DMS53 (cell line): Measurements from ENCODE around the gene GRIN3A.

Source experiments
- DNase-seq: peaks from one replicate; lab custom pipeline; 2025; lab: John Stamatoyannopoulos, UW

The GRIN3A gene

DNA sequence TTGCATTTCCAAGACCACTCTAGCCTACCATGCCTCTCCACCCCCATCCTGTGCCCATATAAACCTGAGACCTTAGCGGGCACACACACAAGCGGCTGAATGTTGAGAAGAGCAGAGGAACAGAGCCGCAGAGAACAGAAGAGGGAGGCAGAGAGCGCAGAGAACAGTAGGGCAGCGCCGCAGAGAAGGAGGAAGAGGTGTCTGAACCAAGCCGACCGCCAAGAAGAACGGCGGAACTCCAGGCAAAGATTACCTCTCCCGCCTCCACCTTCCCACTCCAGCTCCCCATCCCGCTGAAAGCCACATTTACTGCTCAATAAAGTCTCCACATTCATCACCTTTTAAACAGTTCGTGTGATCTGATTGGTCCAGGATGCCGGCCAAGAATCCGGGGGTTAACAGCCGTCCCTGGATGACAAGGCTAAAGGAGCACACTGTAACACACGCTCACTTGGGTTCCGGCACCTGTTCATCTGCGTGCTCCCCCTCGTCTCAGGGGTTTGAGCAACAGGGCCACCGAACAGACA is 33.2 kb downstream of the GRIN3A start:
- peak; percentile 82 for DNase-seq

GRCh38 chr9:101702257-101702656 is 36.2 kb downstream of the GRIN3A start:
- peak; percentile 16 for DNase-seq

- DNase-seq: no peak
Observed at GRCh38 chr9:101693546-101694336, 44.7 kb downstream of the GRIN3A start.

DNA sequence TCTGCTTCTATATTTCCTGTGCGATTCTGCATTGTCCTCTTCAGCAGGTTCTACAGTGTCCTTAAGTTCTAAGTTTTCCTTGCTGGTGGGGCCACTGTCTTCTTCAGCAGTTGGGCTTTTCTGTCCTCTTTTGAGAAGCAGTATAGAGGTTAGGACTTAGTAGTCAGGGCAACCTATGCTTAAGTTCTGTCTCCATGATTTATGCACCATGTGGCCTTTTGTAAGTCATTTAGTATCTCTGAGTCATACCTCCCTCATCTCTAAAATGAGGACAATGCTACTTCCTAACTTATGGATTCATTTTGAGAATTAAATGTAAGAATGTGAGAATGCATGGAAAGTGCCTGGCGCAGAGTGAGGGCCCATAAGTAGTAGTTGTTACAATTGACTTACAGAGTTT is 46.8 kb downstream of the GRIN3A start:
- no peak for DNase-seq

DNA sequence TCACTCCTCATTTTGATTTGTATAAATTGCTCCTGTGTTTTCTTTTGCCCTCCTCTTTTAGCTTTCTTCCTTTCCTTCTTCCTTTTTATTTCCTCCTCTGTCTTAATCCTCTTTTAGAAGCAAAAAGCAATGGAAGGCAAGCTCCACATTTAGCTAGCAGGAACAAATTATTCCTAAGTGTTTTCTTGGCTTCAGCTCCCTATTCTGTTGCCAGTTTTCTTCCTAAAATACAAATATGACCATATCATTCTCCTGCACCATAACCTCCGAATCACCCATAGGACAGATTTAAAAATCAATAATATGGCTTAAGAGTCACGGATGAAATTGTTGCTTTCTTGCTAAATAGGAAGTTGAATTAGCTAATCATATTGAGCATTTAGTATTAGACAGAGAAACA is 49.4 kb downstream of the GRIN3A start:
- DNase-seq: no peak

DNA sequence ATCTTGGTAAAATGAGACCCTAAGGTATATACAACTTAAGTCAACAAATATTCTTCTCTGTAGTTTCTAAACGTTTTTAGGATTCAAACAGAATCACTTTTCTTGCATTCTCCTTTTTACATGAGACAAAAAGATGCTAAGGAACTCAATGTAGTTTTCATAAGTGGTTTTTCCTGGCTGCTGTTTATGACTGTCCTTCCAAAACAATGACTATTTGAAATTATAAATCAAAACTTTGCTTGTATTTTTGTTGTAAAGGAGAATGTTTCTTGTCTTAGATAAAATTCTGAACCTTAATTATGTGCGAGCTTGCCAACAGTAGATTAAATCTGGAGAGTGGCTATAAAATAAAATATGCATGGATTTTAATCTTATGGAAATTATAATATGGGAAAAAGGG is 53.8 kb downstream of the GRIN3A start:
- no peak for DNase-seq

DNA sequence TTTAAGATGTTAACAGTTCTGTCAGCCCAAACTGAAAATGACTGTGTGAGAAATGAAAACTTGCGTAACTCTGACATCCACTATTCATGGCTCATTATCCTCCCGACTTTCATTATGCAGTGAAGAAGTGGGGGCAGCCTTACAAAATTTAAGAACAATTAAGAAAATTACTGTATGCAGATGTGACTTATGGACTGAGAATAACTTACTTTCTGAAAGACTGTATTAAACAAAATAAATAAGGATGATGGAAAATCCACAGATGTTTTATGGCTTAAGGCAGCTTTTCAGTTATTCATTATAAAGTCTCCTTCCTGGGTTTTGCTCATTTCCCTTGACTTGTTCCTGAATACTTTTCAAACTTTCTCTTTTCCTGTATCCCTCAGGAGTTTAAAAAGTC is 55.2 kb downstream of the GRIN3A start:
- no peak for DNase-seq

- DNase-seq: no peak
Observed at GRCh38 chr9:101677861-101678260, 60.6 kb downstream of the GRIN3A start.

GRCh38 chr9:101675341-101675740 is 63.1 kb downstream of the GRIN3A start:
- DNase-seq: no peak

GRCh38 chr9:101674165-101674564 is 64.3 kb downstream of the GRIN3A start:
- DNase-seq: no peak

- DNase-seq: no peak
Observed at GRCh38 chr9:101673642-101674041, 64.8 kb downstream of the GRIN3A start.

GRCh38 chr9:101671567-101671966 is 66.9 kb downstream of the GRIN3A start:
- no peak for DNase-seq

GRCh38 chr9:101668421-101668820 is 70.0 kb downstream of the GRIN3A start:
- DNase-seq: no peak

DNA sequence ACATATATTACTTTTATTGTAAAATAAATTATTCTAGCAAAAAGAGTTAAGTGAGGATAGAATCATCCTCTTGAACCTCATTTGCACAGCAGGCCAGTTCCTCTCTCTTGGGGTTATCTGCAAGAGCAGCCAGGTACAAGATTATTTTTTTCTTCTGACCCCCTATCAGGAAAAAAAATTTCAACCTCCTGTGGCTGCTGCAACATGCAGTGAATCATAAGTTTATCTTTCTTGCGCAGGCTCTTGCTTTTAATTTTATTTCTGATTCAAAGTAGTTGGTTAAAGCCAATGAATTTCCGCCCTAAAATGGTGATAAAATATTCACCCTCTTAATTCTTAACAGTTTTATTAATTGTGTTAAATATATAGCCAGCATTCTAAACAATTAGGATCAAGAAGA is 74.0 kb downstream of the GRIN3A start:
- DNase-seq: no peak

DNA sequence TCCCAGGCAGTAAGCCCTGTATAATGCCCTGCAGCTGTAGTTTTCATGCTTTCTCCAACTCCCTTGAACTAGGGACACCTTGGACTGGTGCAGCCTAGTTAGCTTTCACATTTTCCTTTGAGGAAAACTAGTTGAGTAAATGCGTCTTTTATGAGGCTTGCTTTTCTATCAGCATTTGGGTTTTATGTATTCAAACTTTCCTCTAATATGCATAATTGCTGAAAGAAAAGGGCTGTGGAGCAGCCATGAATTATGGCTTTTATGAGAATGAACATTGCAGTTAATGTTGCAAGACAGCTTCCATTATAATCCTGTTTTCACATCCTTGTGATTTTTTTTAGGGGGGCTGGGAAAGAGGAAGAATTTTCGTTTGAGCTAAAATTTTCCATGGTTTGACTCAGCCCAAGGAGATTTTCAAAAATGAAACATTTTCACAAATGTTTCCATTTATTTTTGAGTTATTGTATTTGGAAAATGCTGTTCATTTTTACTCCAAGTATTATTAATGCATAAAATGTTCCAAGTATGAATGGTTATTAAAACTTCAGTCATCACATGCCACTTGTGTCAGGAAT is 85.8 kb downstream of the GRIN3A start:
- no peak for DNase-seq

- peak; percentile 6 for DNase-seq
Observed at GRCh38 chr9:101650142-101650541, 88.3 kb downstream of the GRIN3A start.

- DNase-seq: no peak
Observed at GRCh38 chr9:101648493-101648892, 90.0 kb downstream of the GRIN3A start.

GRCh38 chr9:101639785-101640665 is 98.4 kb downstream of the GRIN3A start:
- DNase-seq: peak; percentile 53

- DNase-seq: no peak
Observed at GRCh38 chr9:101639311-101639710, 99.1 kb downstream of the GRIN3A start.

- peak; percentile 30 for DNase-seq
Observed at GRCh38 chr9:101636247-101636646, 102.2 kb downstream of the GRIN3A start.

DNA sequence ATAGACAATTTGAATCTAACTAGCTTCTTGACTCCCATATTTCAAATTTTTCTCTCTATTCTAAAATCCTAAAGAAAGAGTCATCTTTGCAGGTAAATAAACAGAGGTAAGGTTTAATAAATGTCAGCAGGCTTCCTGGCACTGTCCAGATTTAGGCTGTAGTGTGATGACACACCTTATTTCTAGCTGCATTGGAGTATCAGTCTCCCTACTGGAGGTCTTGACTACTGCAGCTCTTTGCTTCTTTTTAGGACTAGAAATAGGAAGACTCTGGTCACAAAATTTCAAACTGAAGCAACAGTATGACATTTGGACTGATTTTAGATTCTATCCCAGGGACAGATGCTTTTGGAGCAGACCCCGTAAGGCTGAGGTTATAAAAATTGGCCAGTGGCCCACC is 103.0 kb downstream of the GRIN3A start:
- DNase-seq: peak; percentile 21

GRCh38 chr9:101634741-101635409 is 103.6 kb downstream of the GRIN3A start:
- DNase-seq: no peak
